Measurements from ENCODE around the gene ADARB1.

GRCh38 chr21:45184869-45185268 is 110.5 kb downstream of the ADARB1 start:
- TF ChIP-seq, protein P1, sequence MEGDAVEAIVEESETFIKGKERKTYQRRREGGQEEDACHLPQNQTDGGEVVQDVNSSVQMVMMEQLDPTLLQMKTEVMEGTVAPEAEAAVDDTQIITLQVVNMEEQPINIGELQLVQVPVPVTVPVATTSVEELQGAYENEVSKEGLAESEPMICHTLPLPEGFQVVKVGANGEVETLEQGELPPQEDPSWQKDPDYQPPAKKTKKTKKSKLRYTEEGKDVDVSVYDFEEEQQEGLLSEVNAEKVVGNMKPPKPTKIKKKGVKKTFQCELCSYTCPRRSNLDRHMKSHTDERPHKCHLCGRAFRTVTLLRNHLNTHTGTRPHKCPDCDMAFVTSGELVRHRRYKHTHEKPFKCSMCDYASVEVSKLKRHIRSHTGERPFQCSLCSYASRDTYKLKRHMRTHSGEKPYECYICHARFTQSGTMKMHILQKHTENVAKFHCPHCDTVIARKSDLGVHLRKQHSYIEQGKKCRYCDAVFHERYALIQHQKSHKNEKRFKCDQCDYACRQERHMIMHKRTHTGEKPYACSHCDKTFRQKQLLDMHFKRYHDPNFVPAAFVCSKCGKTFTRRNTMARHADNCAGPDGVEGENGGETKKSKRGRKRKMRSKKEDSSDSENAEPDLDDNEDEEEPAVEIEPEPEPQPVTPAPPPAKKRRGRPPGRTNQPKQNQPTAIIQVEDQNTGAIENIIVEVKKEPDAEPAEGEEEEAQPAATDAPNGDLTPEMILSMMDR (IDR thresholded peaks at IDR 0.05) = no peak
- no peak for TF ChIP-seq POLR2A (IDR thresholded peaks at IDR 0.05)
